MCF 10A (cell line): ENCODE measurements around the gene ABCB1. TPM values are rescaled to one million over a fixed set of nuclear protein-coding genes. Genes with fewer than 3 reads are reported as not detected.

Experiments used
- BruUV-seq: library from RNA; stranded (reverse); fragments of 400-500 nt; replicated peaks from 2 replicates; lab custom pipeline; 2021; lab: Mats Ljungman, UMichigan
- CTCF ChIA-PET: fragments of 300-600 bp; sonication (Branson Sonifier 250); formaldehyde crosslinking; extraction: SDS; loops from one replicate; lab custom pipeline; 2021; ENCODE audit warnings: antibody characterized with exemption, inconsistent platforms; lab: Yijun Ruan, JAX
- POLR2A ChIA-PET: fragments of 300-600, 350-650 bp; sonication (Branson Sonifier 250); formaldehyde crosslinking; extraction: SDS; loops from one replicate; lab custom pipeline; 2020; ENCODE audit warnings: antibody characterized with exemption, inconsistent platforms; lab: Yijun Ruan, JAX
- DNase-seq: peaks from one replicate; pipeline ENCODE4 v3.0.0-alpha.2; 2018; ENCODE audit not compliant: unreplicated experiment
- H3K27ac Mint-ChIP-seq: one replicate; pipeline ENCODE4 v1.8.0; 2022; ENCODE audit warnings: mild to moderate bottlenecking, low read depth, mixed read lengths; ENCODE audit not compliant: unreplicated experiment
- H3K27me3 Mint-ChIP-seq: one replicate; pipeline ENCODE4 v1.8.0; 2022; ENCODE audit warnings: mixed read lengths; ENCODE audit not compliant: insufficient read depth, unreplicated experiment
- H3K36me3 Mint-ChIP-seq: one replicate; pipeline ENCODE4 v1.8.0; 2022; ENCODE audit warnings: mild to moderate bottlenecking, moderate library complexity, mixed read lengths; ENCODE audit not compliant: insufficient read depth, unreplicated experiment
- H3K4me1 Mint-ChIP-seq: one replicate; pipeline ENCODE4 v1.8.0; 2022; ENCODE audit warnings: mixed read lengths; ENCODE audit not compliant: insufficient read depth, unreplicated experiment
- H3K4me3 Mint-ChIP-seq: one replicate; pipeline ENCODE4 v1.8.0; 2022; ENCODE audit warnings: mild to moderate bottlenecking, moderate library complexity, mixed read lengths; ENCODE audit not compliant: unreplicated experiment
- H3K9me3 Mint-ChIP-seq: one replicate; pipeline ENCODE4 v1.8.0; 2022; ENCODE audit warnings: mixed read lengths; ENCODE audit not compliant: unreplicated experiment
- CTCF ChIP-seq: fragments of 200-600 bp; IDR thresholded peaks from one replicate; pipeline ENCODE4 v1.8.0; 2022; ENCODE audit warnings: antibody characterized with exemption, mild to moderate bottlenecking; ENCODE audit not compliant: unreplicated experiment
- intact Hi-C: fragments of 100-400 bp; cut with micrococcal nuclease; formaldehyde crosslinking; loops from 2 replicates; pipeline ENCODE4 v1.14.1; 2022
- total RNA-seq: library from RNA; stranded (reverse); gene quantifications from 2 replicates; pipeline ENCODE4 v1.2.3, GENCODE V29; 2022

ABCB1 gene
- total RNA-seq, 1 experiment from 2014 or later = not detected

- no peaks in the 10 kb centered on the region for H3K36me3 Mint-ChIP-seq
- no peak for TF ChIP-seq CTCF
- ChIA-PET CTCF (interaction anchor here (1.1 kb wide), 1 partner anchor 9 kb away, joined by 4 read pairs; no protein-coding TSS in a partner anchor), POLR2A (interaction anchor here (0.6 kb wide), 1 partner anchor 14 kb away, joined by 3 read pairs; no protein-coding TSS in a partner anchor)
- H3K27ac Mint-ChIP-seq = no peak overlapping the region
- no peaks in the 10 kb centered on the region for H3K9me3 Mint-ChIP-seq
- H3K4me1 Mint-ChIP-seq = no peaks in the 10 kb centered on the region
- H3K27me3 Mint-ChIP-seq = no peaks in the 10 kb centered on the region
- H3K4me3 Mint-ChIP-seq = no peak overlapping the region
- intact Hi-C loops = no loop called here
- no TSS peak for BruUV-seq
- DNase-seq = no peak
Measured at GRCh38 chr7:87479951-87480350, 120.7 kb downstream of the ABCB1 start.

- CTCF ChIA-PET = no interaction called here
- DNase-seq = no peak
- TF ChIP-seq CTCF = no peak
- H3K36me3 Mint-ChIP-seq = no peaks in the 10 kb centered on the region
- no peaks in the 10 kb centered on the region for H3K9me3 Mint-ChIP-seq
- POLR2A ChIA-PET = no interaction called here
- H3K4me1 Mint-ChIP-seq = no peaks in the 10 kb centered on the region
- BruUV-seq = no TSS peak
- no peak overlapping the region for H3K27ac Mint-ChIP-seq
- intact Hi-C loops = no loop called here
- no peak overlapping the region for H3K4me3 Mint-ChIP-seq
- H3K27me3 Mint-ChIP-seq = peaks cover 25% of the 10 kb centered on the region
Measured at GRCh38 chr7:87476179-87476557, 124.5 kb downstream of the ABCB1 start.

GRCh38 chr7:87475359-87476178, 125.1 kb downstream of the ABCB1 start, which contains the start of gene ABCB4:
Gene ABCB4 (minus strand): TSS chr7:87475680. CDS start chr7:87475465, 215 bp downstream.
- no peaks in the 10 kb centered on the region for H3K36me3 Mint-ChIP-seq
- no peak for DNase-seq
- H3K4me3 Mint-ChIP-seq = no peak within 1 kb of the TSS
- POLR2A ChIA-PET = no interaction called here
- H3K27me3 Mint-ChIP-seq = peaks cover 25% of the 10 kb centered on the region
- H3K27ac Mint-ChIP-seq = no peak within 1 kb of the TSS
- intact Hi-C loops = no loop called here
- no peak for TF ChIP-seq CTCF
- H3K9me3 Mint-ChIP-seq = no peaks in the 10 kb centered on the region
- H3K4me1 Mint-ChIP-seq = no peaks in the 10 kb centered on the region
- no TSS peak for BruUV-seq
- CTCF ChIA-PET = no interaction called here

- ChIA-PET POLR2A (no interaction called here), CTCF (no interaction called here)
- TF ChIP-seq CTCF = no peak
- H3K27ac Mint-ChIP-seq = no peak overlapping the region
- DNase-seq = no peak
- peaks cover 25% of the 10 kb centered on the region for H3K27me3 Mint-ChIP-seq
- H3K9me3 Mint-ChIP-seq = no peaks in the 10 kb centered on the region
- intact Hi-C loops = no loop called here
- no TSS peak for BruUV-seq
- H3K4me3 Mint-ChIP-seq = no peak overlapping the region
- no peaks in the 10 kb centered on the region for H3K4me1 Mint-ChIP-seq
- no peaks in the 10 kb centered on the region for H3K36me3 Mint-ChIP-seq
Measured at GRCh38 chr7:87474533-87475358, 125.9 kb downstream of the ABCB1 start.
